GM19099 (cell line): ENCODE results near the gene DLST.

Source experiments
- POLR2A ChIP-seq: IDR thresholded peaks from 3 replicates; pipeline ENCODE4 v1.6.1; 2011; ENCODE audit warnings: low read depth; ENCODE audit not compliant: insufficient read length; ENCODE audit errors: extremely low read depth

Gene DLST

DNA sequence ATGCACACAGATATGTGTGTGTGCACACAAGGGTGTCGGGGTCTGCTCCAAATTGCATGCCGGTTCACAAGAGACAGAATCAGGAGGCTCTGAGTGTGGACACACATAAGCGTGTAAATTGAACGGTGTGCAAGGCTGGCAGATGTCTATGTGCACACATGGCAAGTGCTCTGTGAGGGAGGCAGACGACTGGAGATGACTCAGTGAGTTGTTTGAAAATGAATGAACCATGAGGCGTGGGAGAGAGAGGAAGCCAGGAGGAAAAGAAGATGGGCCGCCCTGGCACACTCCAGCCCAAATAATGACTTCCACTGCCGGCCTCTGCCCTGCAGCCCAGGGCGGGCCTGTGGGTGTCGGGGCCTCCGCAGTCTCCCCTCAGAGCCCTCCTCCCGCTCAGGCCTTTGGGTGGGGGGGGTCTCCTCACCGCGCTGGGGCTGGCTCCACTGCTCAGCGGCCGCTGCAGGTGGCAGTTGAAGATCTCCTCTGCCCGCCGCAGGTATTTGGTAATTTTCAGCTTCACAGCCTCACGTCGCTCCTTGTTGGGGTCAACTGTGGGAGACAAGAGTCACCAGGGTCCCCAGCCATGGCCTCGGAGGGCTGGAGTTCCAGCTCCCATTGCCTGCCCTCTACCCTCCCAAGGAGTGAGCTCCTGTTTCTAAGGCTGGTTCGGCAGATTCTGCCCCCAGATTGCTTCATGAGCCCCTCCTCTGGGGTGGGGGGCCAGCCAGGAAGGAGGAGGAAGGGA, 37.9 kb downstream of the DLST start:
- TF ChIP-seq POLR2A, result no peak

DNA sequence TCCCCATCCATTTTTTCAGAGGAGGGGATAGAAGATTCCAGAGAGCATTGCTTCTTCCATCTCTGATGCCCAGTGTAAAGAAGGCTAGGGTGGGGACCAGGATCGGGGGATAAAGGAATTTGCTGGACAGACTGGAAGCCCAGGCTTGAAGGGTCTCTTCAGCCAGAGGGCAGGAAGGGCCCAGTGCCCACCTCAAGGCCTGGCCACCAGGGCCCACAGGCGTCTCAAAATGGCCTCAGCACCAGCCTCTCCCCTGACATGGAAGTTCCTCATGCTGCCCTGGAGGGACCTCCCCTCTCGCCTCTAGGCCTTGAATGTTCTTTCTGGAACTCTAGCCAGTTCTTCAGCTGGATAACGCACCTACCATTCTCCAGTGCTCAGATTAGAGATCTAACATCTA, 38.6 kb downstream of the DLST start:
- TF ChIP-seq POLR2A, result no peak

GRCh38 chr14:74921053-74921620, 39.4 kb downstream of the DLST start:
- no peak for TF ChIP-seq POLR2A

- TF ChIP-seq POLR2A, result no peak
Observed at GRCh38 chr14:74921987-74922751, 40.5 kb downstream of the DLST start.

- TF ChIP-seq POLR2A, result peak; percentile 45
Observed at GRCh38 chr14:74922752-74923401, 41.2 kb downstream of the DLST start, which contains the start of gene RPS6KL1. RPS6KL1 (minus strand) TSS chr14:74923260; CDS start chr14:74921541, 1,719 bp downstream.

DNA sequence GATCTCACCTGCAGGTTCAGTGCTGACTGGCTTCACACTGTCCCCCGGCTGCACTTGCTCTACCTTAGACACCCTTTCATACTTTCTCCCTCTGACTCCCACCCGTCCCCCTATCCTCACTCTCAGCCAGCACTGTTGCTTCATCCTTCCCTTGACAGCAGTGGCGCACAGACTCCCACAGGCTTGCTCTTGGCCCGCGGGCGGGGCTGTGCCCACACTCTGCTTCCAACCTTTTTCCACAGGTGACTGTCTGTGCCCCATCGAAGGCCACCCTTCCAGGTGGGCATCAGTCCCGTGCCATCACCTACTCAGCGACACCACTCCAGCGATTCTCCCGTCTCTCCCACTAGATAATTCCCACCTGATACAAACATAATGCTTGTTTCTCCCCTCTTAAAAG, 42.3 kb downstream of the DLST start:
- TF ChIP-seq POLR2A, result no peak

GRCh38 chr14:74927225-74927624, 45.5 kb downstream of the DLST start:
- TF ChIP-seq POLR2A, result no peak

DNA sequence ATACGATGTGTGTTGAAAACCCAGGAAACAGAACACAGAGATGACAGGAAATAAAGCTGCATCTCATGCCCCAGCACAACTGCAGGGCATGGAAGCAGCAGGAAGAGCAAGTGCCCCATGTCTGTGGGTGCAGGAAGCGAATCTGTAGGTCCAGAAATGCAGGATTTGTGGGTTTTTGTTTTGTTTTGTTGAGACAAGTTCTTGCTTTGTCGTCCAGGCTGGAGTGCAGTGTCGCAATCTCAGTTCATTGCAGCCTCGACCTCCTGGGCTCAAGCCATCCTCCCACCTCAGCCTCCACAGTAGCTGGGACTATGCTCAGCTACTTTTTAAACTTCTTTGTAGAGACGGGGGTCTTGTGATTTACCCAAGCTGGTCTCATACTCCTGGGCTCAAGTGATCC, 47.5 kb downstream of the DLST start:
- no peak for TF ChIP-seq POLR2A

GRCh38 chr14:74932401-74932901, 50.7 kb downstream of the DLST start:
- no peak for TF ChIP-seq POLR2A

DNA sequence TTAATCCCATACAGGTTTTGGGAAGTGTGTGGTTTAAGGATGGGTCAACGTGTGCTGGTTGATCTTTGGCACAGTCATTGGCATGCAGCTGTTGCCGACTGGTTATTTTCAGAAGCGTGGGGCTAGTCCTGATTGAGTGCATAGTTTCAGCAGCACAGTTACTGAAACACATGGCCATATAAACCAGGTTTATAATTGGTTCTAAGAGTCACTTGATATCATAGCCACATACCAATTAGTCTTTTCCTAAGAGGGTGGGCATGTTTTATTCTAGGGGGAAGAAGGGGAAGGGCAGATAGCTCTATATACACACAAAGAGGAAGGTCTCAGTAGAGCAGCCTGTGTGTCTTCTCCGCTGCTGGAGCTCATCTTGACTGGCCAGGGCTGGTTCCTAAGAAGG, 52.3 kb downstream of the DLST start:
- no peak for TF ChIP-seq POLR2A

DNA sequence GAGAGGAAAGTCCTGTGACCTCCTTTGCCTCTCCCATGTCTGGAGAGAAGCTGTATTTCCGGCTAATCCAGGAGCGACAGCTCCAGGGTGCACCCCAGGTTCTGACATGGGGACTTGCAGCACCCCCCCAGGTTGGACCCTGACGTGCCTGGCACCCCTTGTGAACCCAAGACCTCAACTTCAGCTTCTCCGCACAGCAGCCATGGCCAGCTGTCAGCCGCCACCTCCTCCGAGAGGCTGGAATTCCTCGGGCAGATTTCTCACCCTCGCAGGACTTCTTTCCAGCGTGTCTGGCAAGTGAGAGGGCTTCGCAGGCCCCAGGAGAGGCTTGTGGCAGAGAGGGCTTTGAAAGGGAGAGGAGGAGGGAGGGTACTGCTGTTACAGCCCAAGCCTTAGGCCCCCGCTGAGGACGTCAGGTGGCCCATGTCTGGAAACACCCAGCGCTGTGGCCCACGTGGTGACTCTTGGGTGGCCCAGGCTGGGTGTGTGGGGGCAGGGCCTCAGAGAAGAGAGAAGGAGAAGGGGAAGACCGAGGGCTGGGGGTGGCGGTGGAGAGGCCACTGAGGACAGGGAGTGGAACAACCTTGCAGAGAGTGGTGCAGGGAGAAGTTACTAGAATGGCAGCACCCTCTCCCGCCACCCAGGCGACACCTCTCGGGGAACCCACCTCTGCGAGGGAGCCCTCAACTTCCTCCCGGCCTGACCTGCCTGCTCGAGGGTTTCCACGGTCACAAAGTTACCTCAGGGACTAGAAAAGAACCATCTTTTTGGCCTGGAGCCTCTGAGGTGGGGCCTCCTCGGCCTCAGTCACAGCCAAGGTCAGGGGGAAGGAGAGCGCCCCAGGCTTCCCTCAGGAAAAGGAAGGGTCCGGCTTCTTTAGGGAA, 53.0 kb downstream of the DLST start:
- no peak for TF ChIP-seq POLR2A

DNA sequence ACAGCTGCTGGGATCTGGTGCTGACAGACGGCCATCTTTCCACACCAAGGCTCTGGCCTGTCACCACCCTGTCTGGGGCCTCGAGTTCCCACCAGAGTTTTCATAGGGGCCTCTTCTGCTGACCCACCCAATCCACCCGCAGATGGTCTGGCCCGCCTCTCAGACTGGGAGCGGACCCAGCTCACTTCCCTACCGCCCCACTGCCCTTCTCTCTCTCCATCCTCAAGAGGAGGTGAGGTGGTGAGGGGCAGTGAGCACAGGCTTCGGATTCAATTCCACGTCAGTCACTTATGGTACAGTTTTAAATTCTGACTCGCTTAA, 53.6 kb downstream of the DLST start:
- no peak for TF ChIP-seq POLR2A

- TF ChIP-seq POLR2A, result no peak
Observed at GRCh38 chr14:74936151-74936550, 54.4 kb downstream of the DLST start.

DNA sequence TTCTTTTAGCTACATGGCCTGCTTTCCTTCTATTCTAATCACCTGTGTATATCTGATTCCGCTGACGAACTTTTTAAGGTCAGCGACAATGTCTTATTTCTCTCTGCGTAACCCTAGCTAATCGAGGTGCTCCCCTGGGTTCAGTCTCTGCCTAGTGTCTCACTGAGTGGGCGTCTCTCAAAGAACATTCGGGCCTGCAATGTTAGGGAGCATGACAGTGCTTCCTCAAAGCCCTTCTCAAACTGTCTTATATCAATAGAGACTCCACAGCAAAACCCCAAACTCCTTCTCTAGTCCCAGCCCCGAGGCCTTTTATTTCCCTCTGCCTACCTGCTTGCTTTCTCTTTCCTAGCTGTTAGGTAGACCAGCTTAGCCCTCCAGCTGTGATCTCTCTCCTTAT, 55.0 kb downstream of the DLST start:
- no peak for TF ChIP-seq POLR2A

GRCh38 chr14:74937171-74937570, 55.5 kb downstream of the DLST start:
- TF ChIP-seq POLR2A, result no peak
